B cell (primary cell): Measurements from ENCODE around the gene CCDC14. TPM values are rescaled to one million over a fixed set of nuclear protein-coding genes. Genes with fewer than 3 reads are reported as not detected.

Experiments used
- ATAC-seq: fragments of 200-7000 bp; cut with Tn5 transposase; one replicate; pipeline ENCODE4 v1.10.0; 2021; ENCODE audit warnings: low read depth, mild to moderate bottlenecking, moderate number of reproducible peaks, moderate library complexity
- CTCF ChIA-PET: fragments of 350-600 bp; sonication (Branson Sonifier 250); formaldehyde crosslinking; loops from one replicate; lab custom pipeline; 2021; ENCODE audit warnings: antibody characterized with exemption, inconsistent platforms; lab: Charles Lee
- POLR2A ChIA-PET: fragments of 350-600 bp; sonication (Branson Sonifier 250); formaldehyde crosslinking; loops from one replicate; lab custom pipeline; 2021; ENCODE audit warnings: antibody characterized with exemption; lab: Charles Lee
- DNase-seq: peaks from one replicate; pipeline ENCODE4 v3.0.0; 2013
- H2AFZ ChIP-seq: 2 replicates; pipeline ENCODE4 v1.6.1; 2012; ENCODE audit warnings: mild to moderate bottlenecking, low read depth, low read length; ENCODE audit not compliant: insufficient read depth, poor library complexity, severe bottlenecking
- H3K27ac ChIP-seq, 2 donors: 1 replicate in 1 of 2; 2 replicates in 1 of 2; pipeline ENCODE4 v1.5.1; 2012 to 2013; ENCODE audit warnings: low read length in 2 of 2, mild to moderate bottlenecking in 2 of 2, moderate library complexity in 1 of 2
- H3K27me3 ChIP-seq, 4 experiments: fragments of 200-600 bp in 1 of 4; sonication (generic) in 1 of 4; replicated peaks in 1 of 4; 1 replicate in 2 of 4; 2 replicates in 2 of 4; pipeline versions ENCODE4 v1.6.1 to v1.7.0; 2013 to 2016; ENCODE audit warnings: low read length in 3 of 4, mild to moderate bottlenecking in 2 of 4, mixed read lengths in 1 of 4, moderate library complexity in 1 of 4; ENCODE audit not compliant: insufficient read depth in 4 of 4, control insufficient read depth in 3 of 4; ENCODE audit errors: control extremely low read depth in 1 of 4
- H3K36me3 ChIP-seq, 2 experiments: replicated peaks in 1 of 2; 1 replicate in 1 of 2; 2 replicates in 1 of 2; pipeline versions ENCODE4 v1.6.1 to v1.7.1; 2013; ENCODE audit warnings: low read length in 1 of 2; ENCODE audit not compliant: insufficient read depth in 2 of 2, control insufficient read depth in 1 of 2; ENCODE audit errors: control extremely low read depth in 1 of 2, extremely low read depth in 1 of 2
- H3K4me1 ChIP-seq, 2 donors: fragments of 200-600 bp in 1 of 2; sonication (generic) in 1 of 2; 1 replicate in 1 of 2; 2 replicates in 1 of 2; pipeline versions ENCODE4 v1.5.1 to v1.6.1; 2013 to 2017; ENCODE audit warnings: low read length in 2 of 2; ENCODE audit not compliant: control insufficient read depth in 2 of 2, insufficient read depth in 2 of 2
- H3K4me2 ChIP-seq: replicated peaks from 2 replicates; pipeline ENCODE3; 2012; ENCODE audit warnings: mild to moderate bottlenecking, low read depth, low read length; ENCODE audit not compliant: poor library complexity, severe bottlenecking
- H3K4me3 ChIP-seq, 5 experiments: fragments of 200-600 bp in 1 of 5; sonication (generic) in 1 of 5; 1 replicate in 3 of 5; 2 replicates in 2 of 5; pipeline versions ENCODE4 v1.5.1 to v1.7.0; 2011 to 2016; ENCODE audit warnings: low read length in 4 of 5, mild to moderate bottlenecking in 4 of 5, low read depth in 2 of 5, control low read depth in 1 of 5, moderate library complexity in 1 of 5; ENCODE audit not compliant: insufficient read depth in 1 of 5; ENCODE audit errors: control extremely low read depth in 1 of 5, extremely low read depth in 1 of 5
- H3K79me2 ChIP-seq: fragments of 200-600 bp; sonication (generic); one replicate; pipeline ENCODE4 v1.6.0; 2016; ENCODE audit warnings: low read length; ENCODE audit not compliant: control insufficient read depth, insufficient read depth
- H3K9ac ChIP-seq: fragments of 200-600 bp; sonication (generic); 2 replicates; pipeline ENCODE4 v1.6.1; 2017; ENCODE audit warnings: mild to moderate bottlenecking, low read length, moderate library complexity
- H3K9me3 ChIP-seq, 3 donors: one replicate each; pipeline versions ENCODE4 v1.6.1 to v1.7.1; 2013; ENCODE audit warnings: low read length in 2 of 3; ENCODE audit not compliant: control insufficient read depth in 2 of 3, insufficient read depth in 1 of 3; ENCODE audit errors: control extremely low read depth in 1 of 3
- H4K20me1 ChIP-seq: 2 replicates; pipeline ENCODE4 v1.6.0; 2012; ENCODE audit warnings: mild to moderate bottlenecking, low read length; ENCODE audit not compliant: insufficient read depth, control insufficient read depth, poor library complexity, severe bottlenecking
- H3K27ac Mint-ChIP-seq: one replicate; pipeline ENCODE4 v1.8.0; 2021; ENCODE audit warnings: mixed read lengths
- H3K27me3 Mint-ChIP-seq: one replicate; pipeline ENCODE4 v1.8.0; 2021; ENCODE audit warnings: mixed read lengths
- H3K4me1 Mint-ChIP-seq: one replicate; pipeline ENCODE4 v1.8.0; 2021; ENCODE audit warnings: mixed read lengths
- H3K4me3 Mint-ChIP-seq: one replicate; pipeline ENCODE4 v1.8.0; 2021; ENCODE audit warnings: mixed read lengths
- H3K9me3 Mint-ChIP-seq: one replicate; pipeline ENCODE4 v1.8.0; 2022; ENCODE audit warnings: mixed read lengths; ENCODE audit not compliant: insufficient read depth
- EZH2 ChIP-seq: IDR thresholded peaks from 2 replicates; pipeline ENCODE4 v1.6.1; 2012; ENCODE audit warnings: borderline replicate concordance, low read depth, mild to moderate bottlenecking, moderate library complexity, low read length; ENCODE audit not compliant: insufficient read depth, poor library complexity, severe bottlenecking
- WGBS: methylation state at CpG from one replicate; pipeline ENCODE4 v1.1.5; 2013; ENCODE audit warnings: missing lambda C conversion rate; ENCODE audit not compliant: insufficient coverage; 5-methylcytosine and 5-hydroxymethylcytosine counted together
- intact Hi-C: fragments of 100-400 bp; cut with micrococcal nuclease; formaldehyde crosslinking; loops from one replicate; pipeline ENCODE4 v1.10.0; 2022
- polyA plus RNA-seq: library from polyadenylated mRNA; depleted of rRNA; stranded (reverse); fragments of >200 nt; gene quantifications from 2 replicates; pipeline ENCODE4 v1.2.3, GENCODE V29; 2012
- total RNA-seq, 2 donors: library from RNA; stranded (reverse); fragments of 120-200 nt in 1 of 2; gene quantifications; 1 replicate in 1 of 2; 2 replicates in 1 of 2; pipeline versions ENCODE4 v1.2.3 to v1.2.4, GENCODE V29; 2013 to 2022
- TF ChIP-seq, protein P1 (sequence below): fragments of 200-600 bp; IDR thresholded peaks from one replicate; pipeline ENCODE4 v1.8.0; 2022; ENCODE audit warnings: antibody characterized with exemption, mild to moderate bottlenecking

Gene CCDC14
- total and polyA plus RNA-seq, 2 donors (not counting 1 experiment from before 2014, with no cell fraction given) = 35.3 to 54.2 TPM

DNA sequence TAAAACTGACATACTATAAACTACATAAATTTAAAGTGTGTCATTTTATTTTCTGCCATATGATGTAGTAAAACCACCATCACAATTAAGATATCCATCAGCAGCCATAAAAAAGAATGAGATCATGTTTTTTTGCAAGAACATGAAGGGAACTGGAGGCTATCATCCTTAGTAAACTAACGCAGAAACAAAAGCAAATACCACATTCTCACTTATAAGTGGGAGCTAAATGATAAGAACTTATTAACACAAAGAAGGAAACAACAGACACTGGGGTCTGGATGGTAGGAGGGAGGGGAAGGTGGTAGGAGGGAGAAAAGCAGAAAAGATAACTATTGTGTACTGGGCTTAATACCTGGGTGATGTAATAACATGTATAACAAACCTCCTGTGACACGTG lies 24.6 kb downstream of the CCDC14 start:
- H3K9me3 ChIP-seq = no peaks in the 10 kb centered on the region
- no peak overlapping the region for H3K4me2 ChIP-seq
- H3K4me3 Mint-ChIP-seq = no peak overlapping the region
- H3K4me1 Mint-ChIP-seq = no peaks in the 10 kb centered on the region
- H3K36me3 ChIP-seq = no peaks in the 10 kb centered on the region
- H3K9ac ChIP-seq = no peak overlapping the region
- no peaks in the 10 kb centered on the region for H3K27me3 Mint-ChIP-seq
- ATAC-seq (no peak), DNase-seq (no peak)
- H3K9me3 Mint-ChIP-seq = no peaks in the 10 kb centered on the region
- TF ChIP-seq, protein P1, sequence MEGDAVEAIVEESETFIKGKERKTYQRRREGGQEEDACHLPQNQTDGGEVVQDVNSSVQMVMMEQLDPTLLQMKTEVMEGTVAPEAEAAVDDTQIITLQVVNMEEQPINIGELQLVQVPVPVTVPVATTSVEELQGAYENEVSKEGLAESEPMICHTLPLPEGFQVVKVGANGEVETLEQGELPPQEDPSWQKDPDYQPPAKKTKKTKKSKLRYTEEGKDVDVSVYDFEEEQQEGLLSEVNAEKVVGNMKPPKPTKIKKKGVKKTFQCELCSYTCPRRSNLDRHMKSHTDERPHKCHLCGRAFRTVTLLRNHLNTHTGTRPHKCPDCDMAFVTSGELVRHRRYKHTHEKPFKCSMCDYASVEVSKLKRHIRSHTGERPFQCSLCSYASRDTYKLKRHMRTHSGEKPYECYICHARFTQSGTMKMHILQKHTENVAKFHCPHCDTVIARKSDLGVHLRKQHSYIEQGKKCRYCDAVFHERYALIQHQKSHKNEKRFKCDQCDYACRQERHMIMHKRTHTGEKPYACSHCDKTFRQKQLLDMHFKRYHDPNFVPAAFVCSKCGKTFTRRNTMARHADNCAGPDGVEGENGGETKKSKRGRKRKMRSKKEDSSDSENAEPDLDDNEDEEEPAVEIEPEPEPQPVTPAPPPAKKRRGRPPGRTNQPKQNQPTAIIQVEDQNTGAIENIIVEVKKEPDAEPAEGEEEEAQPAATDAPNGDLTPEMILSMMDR = no peak
- no peak for TF ChIP-seq EZH2
- no peaks in the 10 kb centered on the region for H4K20me1 ChIP-seq
- CTCF ChIA-PET = no interaction called here
- no peak overlapping the region for H3K27ac Mint-ChIP-seq
- no peak overlapping the region for H2AFZ ChIP-seq
- no peaks in the 10 kb centered on the region for H3K27me3 ChIP-seq
- H3K79me2 ChIP-seq = no peaks in the 10 kb centered on the region
- POLR2A ChIA-PET = no interaction called here
- intact Hi-C loops = no loop called here
- no peak overlapping the region for H3K4me3 ChIP-seq
- WGBS = no CpG with 5 or more reads among the region's 2 CpGs
- H3K4me1 ChIP-seq = no peaks in the 10 kb centered on the region
- H3K27ac ChIP-seq = no peak overlapping the region

DNA sequence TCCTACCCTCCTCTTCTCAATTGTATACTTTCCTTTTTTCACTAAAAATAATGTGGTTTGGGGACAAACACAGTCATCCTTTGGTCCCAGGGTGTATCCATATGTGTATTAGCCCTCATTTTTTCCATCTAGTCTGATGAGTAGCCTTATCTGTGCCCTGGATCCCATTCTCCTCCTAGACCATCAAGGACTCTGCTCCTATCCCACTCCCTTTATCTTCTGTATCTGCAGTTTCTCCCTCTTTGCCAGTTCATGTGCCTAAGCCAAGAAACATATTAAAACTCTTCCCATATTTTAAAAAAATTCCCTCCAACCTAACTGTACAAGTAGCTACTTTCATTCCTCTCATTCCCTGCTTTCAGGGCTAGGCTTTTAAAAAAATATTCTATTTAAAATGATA lies 25.2 kb downstream of the CCDC14 start:
- Histone ChIP-seq H3K4me1 (no peaks in the 10 kb centered on the region), H3K36me3 (no peaks in the 10 kb centered on the region), H3K27ac (no peak overlapping the region), H3K9ac (no peak overlapping the region), H3K9me3 (no peaks in the 10 kb centered on the region), H3K27me3 (no peaks in the 10 kb centered on the region), H3K4me2 (no peak overlapping the region), H3K4me3 (no peak overlapping the region), H2AFZ (no peak overlapping the region), H3K79me2 (no peaks in the 10 kb centered on the region), H4K20me1 (no peaks in the 10 kb centered on the region)
- ATAC-seq = no peak
- TF ChIP-seq, protein P1 = no peak
- no peak for TF ChIP-seq EZH2
- Mint-ChIP-seq H3K4me1 (no peaks in the 10 kb centered on the region), H3K4me3 (no peak overlapping the region), H3K27me3 (no peaks in the 10 kb centered on the region), H3K9me3 (no peaks in the 10 kb centered on the region), H3K27ac (no peak overlapping the region)
- POLR2A ChIA-PET = no interaction called here
- CTCF ChIA-PET = no interaction called here
- intact Hi-C loops = no loop called here
- no peak for DNase-seq
